OCI-LY3 (cell line): ENCODE data around the gene VPS26B.

Experiments used
- H2AFZ ChIP-seq: fragments of 200-600, 300-600 bp; shearing (Covaris generic); 2 replicates; pipeline ENCODE4 v1.6.0; 2014; ENCODE audit warnings: antibody characterized with exemption, low read depth, low read length
- H3K27ac ChIP-seq: fragments of 200-600, 300-600 bp; sonication (generic); 2 replicates; pipeline ENCODE4 v1.5.1; 2014; ENCODE audit warnings: mild to moderate bottlenecking, low read length, moderate library complexity, mixed read lengths
- H3K27me3 ChIP-seq: fragments of 200-600, 300-600 bp; sonication (generic); 2 replicates; pipeline ENCODE4 v1.6.1; 2014; ENCODE audit warnings: low read depth, low read length, mixed read lengths
- H3K36me3 ChIP-seq: fragments of 200-600, 300-600 bp; sonication (generic); replicated peaks from 2 replicates; pipeline ENCODE3; 2014; ENCODE audit warnings: low read depth, low read length, mixed read lengths
- H3K4me1 ChIP-seq: fragments of 300-600, 200-600 bp; sonication (generic); 2 replicates; pipeline ENCODE4 v1.6.1; 2014; ENCODE audit warnings: low read length, mixed read lengths
- H3K4me2 ChIP-seq: fragments of 200-600, 300-600 bp; sonication (generic); 2 replicates; pipeline ENCODE4 v1.6.1; 2014; ENCODE audit warnings: low read length, mixed read lengths
- H3K4me3 ChIP-seq: fragments of 300-600, 200-600 bp; sonication (generic); 2 replicates; pipeline ENCODE4 v1.5.1; 2014; ENCODE audit warnings: antibody characterized with exemption, mild to moderate bottlenecking, low read length, moderate library complexity
- H3K79me2 ChIP-seq: fragments of 300-600, 200-600 bp; shearing (Covaris generic); 2 replicates; pipeline ENCODE4 v1.6.1; 2014; ENCODE audit warnings: mild to moderate bottlenecking, low read length, mixed read lengths
- H3K9ac ChIP-seq: fragments of 300-600, 200-600 bp; shearing (Covaris generic); 2 replicates; pipeline ENCODE4 v1.6.0; 2014; ENCODE audit warnings: mild to moderate bottlenecking, low read length, moderate library complexity
- H3K9me3 ChIP-seq: fragments of 200-600, 300-600 bp; shearing (Covaris generic); 2 replicates; pipeline ENCODE4 v1.6.1; 2014; ENCODE audit warnings: low read length, mixed read lengths; ENCODE audit not compliant: insufficient read depth
- H4K20me1 ChIP-seq: fragments of 200-600, 300-600 bp; sonication (generic); 2 replicates; pipeline ENCODE4 v1.6.1; 2016; ENCODE audit warnings: low read length, mixed read lengths; ENCODE audit not compliant: insufficient read depth
- CTCF ChIP-seq: fragments of 200-600, 300-600 bp; sonication (generic); IDR thresholded peaks from 2 replicates; pipeline ENCODE4 v1.5.1; 2014; ENCODE audit warnings: antibody characterized with exemption, low read length, low read depth
- EZH2phosphoT487 ChIP-seq: fragments of 200-600 bp; shearing (Covaris generic); IDR thresholded peaks from 2 replicates; pipeline ENCODE4 v1.6.1; 2018; ENCODE audit warnings: antibody characterized with exemption, mixed run types, low read depth

VPS26B gene

GRCh38 chr11:134248910-134249480 lies 24.5 kb downstream of the VPS26B start:
- no peaks in the 10 kb centered on the region for H3K9me3 ChIP-seq
- no peak for TF ChIP-seq EZH2phosphoT487
- no peak for TF ChIP-seq CTCF
- H3K36me3 ChIP-seq = peaks cover 34% of the 10 kb centered on the region
- H3K27ac ChIP-seq = no peak overlapping the region
- no peak overlapping the region for H3K4me2 ChIP-seq
- H3K9ac ChIP-seq = no peak overlapping the region
- no peak overlapping the region for H3K4me3 ChIP-seq
- H3K27me3 ChIP-seq = no peaks in the 10 kb centered on the region
- H3K79me2 ChIP-seq = peaks cover 11% of the 10 kb centered on the region
- no peak overlapping the region for H2AFZ ChIP-seq
- H3K4me1 ChIP-seq = peaks cover 6% of the 10 kb centered on the region; the same call in 1 of the 2 replicates
- H4K20me1 ChIP-seq = no peaks in the 10 kb centered on the region

GRCh38 chr11:134250246-134250645 lies 25.8 kb downstream of the VPS26B start:
- H3K27me3 ChIP-seq = no peaks in the 10 kb centered on the region
- no peak overlapping the region for H2AFZ ChIP-seq
- no peak overlapping the region for H3K27ac ChIP-seq
- no peak overlapping the region for H3K9ac ChIP-seq
- TF ChIP-seq EZH2phosphoT487 (no peak), CTCF (no peak)
- H3K36me3 ChIP-seq = peaks cover 30% of the 10 kb centered on the region
- H3K4me2 ChIP-seq = no peak overlapping the region
- H3K4me3 ChIP-seq = no peak overlapping the region
- H4K20me1 ChIP-seq = no peaks in the 10 kb centered on the region
- H3K4me1 ChIP-seq = peaks cover 10% of the 10 kb centered on the region
- H3K9me3 ChIP-seq = no peaks in the 10 kb centered on the region
- peaks cover 14% of the 10 kb centered on the region for H3K79me2 ChIP-seq

GRCh38 chr11:134250675-134251074 lies 26.2 kb downstream of the VPS26B start:
- Histone ChIP-seq H4K20me1 (no peaks in the 10 kb centered on the region), H3K4me2 (no peak overlapping the region), H2AFZ (no peak overlapping the region), H3K79me2 (peaks cover 14% of the 10 kb centered on the region), H3K4me3 (no peak overlapping the region), H3K4me1 (peaks cover 10% of the 10 kb centered on the region), H3K9me3 (no peaks in the 10 kb centered on the region), H3K36me3 (peaks cover 30% of the 10 kb centered on the region), H3K27ac (no peak overlapping the region), H3K9ac (no peak overlapping the region), H3K27me3 (no peaks in the 10 kb centered on the region)
- TF ChIP-seq EZH2phosphoT487 (no peak), CTCF (no peak)

- Histone ChIP-seq H3K79me2 (peaks cover 14% of the 10 kb centered on the region), H3K9ac (peak overlapping the region; percentile 76), H3K4me1 (peaks cover 10% of the 10 kb centered on the region), H2AFZ (peak overlapping the region; percentile 94), H3K4me2 (peak overlapping the region; percentile 92), H3K27ac (no peak overlapping the region; the same call in 1 of the 2 replicates), H3K4me3 (peak overlapping the region; percentile 91), H3K27me3 (no peaks in the 10 kb centered on the region), H3K36me3 (peaks cover 25% of the 10 kb centered on the region), H3K9me3 (no peaks in the 10 kb centered on the region), H4K20me1 (no peaks in the 10 kb centered on the region)
- TF ChIP-seq EZH2phosphoT487 (no peak), CTCF (no peak)
These were observed 28.1 kb downstream of the VPS26B start for GRCh38 chr11:134252346-134253187.
